IMR-90 (cell line): Measurements from ENCODE around the gene BRD4. TPM values are rescaled to one million over a fixed set of nuclear protein-coding genes. Genes with fewer than 3 reads are reported as not detected.
A peak's percentile ranks its signal among the peaks of the same experiment; 100 is the strongest.

Experiments used
- ATAC-seq: fragments of 200-7000 bp; cut with Tn5 transposase; 2 replicates; pipeline ENCODE4 v1.9.1; 2020; ENCODE audit warnings: low read depth, mild to moderate bottlenecking, moderate library complexity
- BruUV-seq: library from RNA; stranded (reverse); fragments of 400-500 nt; replicated peaks from 2 replicates; lab custom pipeline; 2021; lab: Mats Ljungman, UMichigan
- CTCF ChIA-PET: fragments of 300-600 bp; formaldehyde crosslinking; extraction: SDS; loops from one replicate; lab custom pipeline; 2021; ENCODE audit warnings: antibody characterized with exemption; lab: Yijun Ruan, JAX
- POLR2A ChIA-PET: fragments of 300-600 bp; sonication (Branson Sonifier 250); formaldehyde crosslinking; loops from one replicate; lab custom pipeline; 2022; ENCODE audit warnings: antibody characterized with exemption; ENCODE audit not compliant: unreplicated experiment; lab: Charles Lee
- DNase-seq: peaks from one replicate; pipeline ENCODE4 v3.0.0; 2013
- H2AFZ ChIP-seq: replicated peaks from 2 replicates; pipeline ENCODE3; 2013; ENCODE audit warnings: low read length, mild to moderate bottlenecking; ENCODE audit not compliant: poor library complexity
- H2AK5ac ChIP-seq: 2 replicates; pipeline ENCODE4 v1.6.1; 2013; ENCODE audit warnings: low read depth, low read length, inconsistent platforms
- H2AK9ac ChIP-seq: replicated peaks from 2 replicates; pipeline ENCODE3; 2013; ENCODE audit warnings: mild to moderate bottlenecking, low read depth, low read length, moderate library complexity; ENCODE audit not compliant: poor library complexity
- H2BK120ac ChIP-seq: 2 replicates; pipeline ENCODE4 v1.6.1; 2013; ENCODE audit warnings: low read depth, low read length, inconsistent platforms
- H2BK15ac ChIP-seq: 3 replicates; pipeline ENCODE4 v1.6.1; 2013; ENCODE audit warnings: low read depth, low read length, inconsistent platforms
- H2BK20ac ChIP-seq: 2 replicates; pipeline ENCODE4 v1.6.1; 2013; ENCODE audit warnings: low read depth, mild to moderate bottlenecking, inconsistent platforms, low read length, moderate library complexity
- H2BK5ac ChIP-seq: 2 replicates; pipeline ENCODE4 v1.6.1; 2013; ENCODE audit warnings: mild to moderate bottlenecking, low read depth, low read length, inconsistent platforms; ENCODE audit not compliant: poor library complexity, severe bottlenecking
- H3K14ac ChIP-seq: replicated peaks from 2 replicates; pipeline ENCODE4 v1.6.1; 2013; ENCODE audit warnings: low read depth, low read length, inconsistent platforms
- H3K18ac ChIP-seq: 2 replicates; pipeline ENCODE4 v1.6.1; 2013; ENCODE audit warnings: low read depth, low read length, control low read depth
- H3K23ac ChIP-seq: 2 replicates; pipeline ENCODE4 v1.6.1; 2013; ENCODE audit warnings: low read depth, low read length, inconsistent platforms
- H3K27ac ChIP-seq: 2 replicates; pipeline ENCODE4 v1.5.1; 2013; ENCODE audit warnings: mild to moderate bottlenecking, control low read depth, low read length; ENCODE audit not compliant: insufficient read depth
- H3K27me3 ChIP-seq: 2 replicates; pipeline ENCODE4 v1.6.1; 2013; ENCODE audit warnings: low read length; ENCODE audit not compliant: control insufficient read depth, insufficient read depth
- H3K36me3 ChIP-seq: 2 replicates; pipeline ENCODE4 v1.6.1; 2013; ENCODE audit warnings: low read length, mixed read lengths; ENCODE audit not compliant: control insufficient read depth, insufficient read depth
- H3K4ac ChIP-seq: 2 replicates; pipeline ENCODE4 v1.6.1; 2013; ENCODE audit warnings: low read depth, low read length, inconsistent platforms
- H3K4me1 ChIP-seq: 2 replicates; pipeline ENCODE4 v1.6.1; 2013; ENCODE audit warnings: low read length, mixed read lengths; ENCODE audit not compliant: control insufficient read depth, insufficient read depth
- H3K4me2 ChIP-seq: 2 replicates; pipeline ENCODE4 v1.6.1; 2013; ENCODE audit warnings: low read depth, mild to moderate bottlenecking, control low read depth, low read length, moderate library complexity
- H3K4me3 ChIP-seq: 2 replicates; pipeline ENCODE4 v1.5.1; 2013; ENCODE audit warnings: low read depth, mild to moderate bottlenecking, control low read depth, low read length, moderate library complexity; ENCODE audit not compliant: insufficient read depth
- H3K56ac ChIP-seq: 2 replicates; pipeline ENCODE4 v1.6.1; 2013; ENCODE audit warnings: low read length, inconsistent platforms; ENCODE audit not compliant: insufficient read depth; ENCODE audit errors: extremely low read depth
- H3K79me1 ChIP-seq, 2 experiments: 2 replicates each; pipeline ENCODE4 v1.6.1; 2013; ENCODE audit warnings: low read length in 2 of 2, inconsistent platforms in 1 of 2, low read depth in 1 of 2
- H3K9ac ChIP-seq: 2 replicates; pipeline ENCODE4 v1.6.1; 2013; ENCODE audit warnings: low read depth, low read length, control low read depth
- H3K9me1 ChIP-seq: 2 replicates; pipeline ENCODE4 v1.6.1; 2013; ENCODE audit warnings: low read length, inconsistent platforms; ENCODE audit not compliant: insufficient read depth
- H3K9me3 ChIP-seq: 2 replicates; pipeline ENCODE4 v1.6.1; 2013; ENCODE audit warnings: low read length; ENCODE audit not compliant: control insufficient read depth, insufficient read depth
- H4K20me1 ChIP-seq: 2 replicates; pipeline ENCODE4 v1.6.1; 2013; ENCODE audit warnings: low read length, inconsistent platforms; ENCODE audit not compliant: insufficient read depth
- H4K5ac ChIP-seq: 2 replicates; pipeline ENCODE4 v1.6.1; 2013; ENCODE audit warnings: mild to moderate bottlenecking, low read depth, low read length, control low read depth
- H4K8ac ChIP-seq, 2 experiments: 2 replicates each; pipeline ENCODE4 v1.6.1; 2013; ENCODE audit warnings: low read depth in 2 of 2, low read length in 2 of 2, control low read depth in 1 of 2, inconsistent platforms in 1 of 2
- H4K91ac ChIP-seq: 2 replicates; pipeline ENCODE4 v1.6.1; 2013; ENCODE audit warnings: low read depth, low read length, inconsistent platforms; ENCODE audit not compliant: insufficient read depth
- BHLHE40 ChIP-seq: fragments of 150-350 bp; IDR thresholded peaks from 2 replicates; pipeline ENCODE4 v1.6.1; 2016; ENCODE audit warnings: mild to moderate bottlenecking, low read depth, low read length
- CEBPB ChIP-seq: IDR thresholded peaks from 2 replicates; pipeline ENCODE4 v1.6.1; 2012; ENCODE audit warnings: low read depth, low read length, improper control_type of control experiment
- CHD1 ChIP-seq: IDR thresholded peaks from 2 replicates; pipeline ENCODE4 v1.6.1; 2012; ENCODE audit warnings: low read depth, low read length, improper control_type of control experiment
- CTCF ChIP-seq: conservative IDR thresholded peaks from 2 replicates; pipeline ENCODE4 v1.5.1; 2012; ENCODE audit warnings: mild to moderate bottlenecking, low read depth, low read length, improper control_type of control experiment
- MXI1 ChIP-seq: IDR thresholded peaks from 2 replicates; pipeline ENCODE4 v1.6.1; 2012; ENCODE audit warnings: low read depth, mild to moderate bottlenecking, low read length, moderate library complexity, borderline replicate concordance
- NFE2L2 ChIP-seq: fragments of 150-350 bp; IDR thresholded peaks from 2 replicates; pipeline ENCODE4 v1.6.1; 2016; ENCODE audit warnings: low read depth, mild to moderate bottlenecking, low read length
- RAD21 ChIP-seq: IDR thresholded peaks from 2 replicates; pipeline ENCODE4 v1.6.1; 2012; ENCODE audit warnings: low read length, improper control_type of control experiment
- SMC3 ChIP-seq: fragments of 150-350 bp; IDR thresholded peaks from 2 replicates; pipeline ENCODE4 v1.6.1; 2016; ENCODE audit warnings: low read depth, mild to moderate bottlenecking, antibody characterized with exemption, low read length, moderate library complexity
- WGBS, 2 experiments: methylation state at CpG; one replicate each; pipeline versions ENCODE4 v1.1.5 to v1.1.7; 2013; ENCODE audit warnings: missing lambda C conversion rate in 2 of 2; ENCODE audit not compliant: insufficient read length in 1 of 2; ENCODE audit errors: extremely low coverage in 2 of 2; 5-methylcytosine and 5-hydroxymethylcytosine counted together
- dilution Hi-C: fragments of 300-500 bp; cut with HindIII; formaldehyde crosslinking; loops from one replicate; pipeline ENCODE4 v1.14.3; 2018; ENCODE audit warnings: low sequenced_read_pairs; ENCODE audit not compliant: unreplicated experiment
- in situ Hi-C: fragments of 300-500 bp; cut with MboI; formaldehyde crosslinking; loops from 3 replicates; pipeline ENCODE4 v1.14.3; 2019; ENCODE audit warnings: low sequenced_read_pairs, inconsistent platforms, mixed read lengths
- intact Hi-C: fragments of 100-400 bp; cut with micrococcal nuclease; formaldehyde crosslinking; loops from 2 replicates; pipeline ENCODE4 v1.10.0; 2022
- polyA plus RNA-seq, 3 experiments: library from polyadenylated mRNA; depleted of rRNA; stranded (reverse); fragments of >200 nt; gene quantifications; 2 replicates each; pipeline ENCODE4 v1.2.3, GENCODE V29; 2012; ENCODE audit warnings: low replicate concordance in 1 of 3
- total RNA-seq: library from RNA; depleted of rRNA; stranded (reverse); fragments of >200 nt; gene quantifications from 2 replicates; pipeline ENCODE4 v1.2.3, GENCODE V29; 2012

BRD4 gene
- total and polyA plus RNA-seq, 2 of the 4 experiments (the other 2 are of a cell fraction) = 7.0 to 21.1 TPM

GRCh38 chr19:15280915-15281683 is 51.2 kb downstream of the BRD4 start:
- H3K23ac ChIP-seq = peak overlapping the region; percentile 37; the same call in 1 of the 2 replicates
- no peak overlapping the region for H3K56ac ChIP-seq
- 0 out of 2 replicates have a peak overlapping the region, but pooled peaks have one; percentile 20 for H3K9ac ChIP-seq
- no TSS peak for BruUV-seq
- 0 out of 2 replicates have a peak overlapping the region, but pooled peaks have one; percentile 2 for H3K14ac ChIP-seq
- intact Hi-C loops = loop anchor here (2.0 to 5.0 kb wide), 2 partner anchors 14 to 41 kb away; no protein-coding TSS in a partner anchor
- H2AFZ ChIP-seq = no peak overlapping the region
- no peak overlapping the region; the same call in 1 of the 2 replicates for H3K18ac ChIP-seq
- no peak overlapping the region for H2BK15ac ChIP-seq
- H4K20me1 ChIP-seq = peaks cover 100% of the 10 kb centered on the region
- H2BK20ac ChIP-seq = no peak overlapping the region
- peak overlapping the region; percentile 63 for H3K4me2 ChIP-seq
- ChIA-PET POLR2A (no interaction called here), CTCF (interaction anchor here (1.0 to 1.1 kb wide), 2 partner anchors 11 to 79 kb away, joined by 3 read pairs; no protein-coding TSS in a partner anchor)
- peaks cover 5 to 88% of the 10 kb centered on the region in 2 experiments; a peak in 3 of 4 replicates for H3K79me1 ChIP-seq
- H3K4me3 ChIP-seq = no peak overlapping the region
- H3K9me3 ChIP-seq = no peaks in the 10 kb centered on the region
- TF ChIP-seq MXI1 (peak; percentile 75; the same call in 1 of the 2 replicates), CEBPB (peak; percentile 98), BHLHE40 (peak; percentile 65; the same call in 1 of the 2 replicates), RAD21 (peak; percentile 45), CTCF (peak; percentile 42), NFE2L2 (no peak), SMC3 (peak; percentile 29; the same call in 1 of the 2 replicates), CHD1 (no peak)
- 0 out of 2 replicates have a peak, but pooled peaks cover 2% of the 10 kb centered on the region for H3K36me3 ChIP-seq
- peak; percentile 84 for ATAC-seq
- H2AK5ac ChIP-seq = peak overlapping the region; percentile 59; the same call in 1 of the 2 replicates
- dilution Hi-C loops = no loop called here
- H2BK120ac ChIP-seq = no peak overlapping the region
- no peak overlapping the region for H4K8ac ChIP-seq
- H3K27ac ChIP-seq = peak overlapping the region; percentile 51; the same call in 1 of the 2 replicates
- peak overlapping the region; percentile 30; the same call in 1 of the 2 replicates for H3K4ac ChIP-seq
- 4% methylated on average over 10 of the region's 12 CpGs; no CpG with 5 or more reads in 1 of the 2 experiments for WGBS, 2 experiments
- H4K91ac ChIP-seq = peak overlapping the region; percentile 35
- DNase-seq = peak; percentile 89
- H3K9me1 ChIP-seq = peaks cover 76% of the 10 kb centered on the region
- H2BK5ac ChIP-seq = peak overlapping the region; percentile 19
- peak overlapping the region; percentile 77 for H2AK9ac ChIP-seq
- in situ Hi-C loops = no loop called here
- H3K4me1 ChIP-seq = peaks cover 50% of the 10 kb centered on the region
- H3K27me3 ChIP-seq = no peaks in the 10 kb centered on the region
- no peak overlapping the region for H4K5ac ChIP-seq
